CD14-positive monocyte (primary cell): ENCODE data around the gene TRAM2. TPM values are rescaled to one million over a fixed set of nuclear protein-coding genes. Genes with fewer than 3 reads are reported as not detected.
A peak's percentile ranks its signal among the peaks of the same experiment; 100 is the strongest.

Experiments
- DNase-seq, 3 donors: peaks; one replicate each; pipeline ENCODE4 v3.0.0-alpha.2; 2011 to 2022
- H2AFZ ChIP-seq: 2 replicates; pipeline ENCODE4 v1.6.0; 2012; ENCODE audit warnings: mild to moderate bottlenecking, low read depth, low read length, inconsistent platforms; ENCODE audit not compliant: insufficient read depth, poor library complexity, severe bottlenecking
- H3K27ac ChIP-seq, 2 donors: 1 replicate in 1 of 2; 2 replicates in 1 of 2; pipeline ENCODE4 v1.5.1; 2012 to 2013; ENCODE audit warnings: low read length in 2 of 2, control low read depth in 1 of 2, inconsistent platforms in 1 of 2, low read depth in 1 of 2, mild to moderate bottlenecking in 1 of 2
- H3K27me3 ChIP-seq, 2 donors: one replicate each; pipeline versions ENCODE4 v1.6.0 to v1.6.1; 2011 to 2013; ENCODE audit warnings: low read length in 2 of 2; ENCODE audit not compliant: control insufficient read depth in 2 of 2, insufficient read depth in 2 of 2
- H3K36me3 ChIP-seq, 2 donors: replicated peaks in 1 of 2; 1 replicate in 1 of 2; 2 replicates in 1 of 2; pipeline versions ENCODE4 v1.5.1 to v1.6.1; 2012 to 2013; ENCODE audit warnings: low read length in 2 of 2, control low read depth in 1 of 2, inconsistent platforms in 1 of 2, mild to moderate bottlenecking in 1 of 2; ENCODE audit not compliant: insufficient read depth in 2 of 2, control insufficient read depth in 1 of 2
- H3K4me1 ChIP-seq, 2 donors: 1 replicate in 1 of 2; 2 replicates in 1 of 2; pipeline versions ENCODE4 v1.5.1 to v1.6.1; 2012 to 2013; ENCODE audit warnings: low read length in 2 of 2, control low read depth in 1 of 2, inconsistent platforms in 1 of 2, mild to moderate bottlenecking in 1 of 2, moderate library complexity in 1 of 2; ENCODE audit not compliant: insufficient read depth in 2 of 2, control insufficient read depth in 1 of 2
- H3K4me2 ChIP-seq: replicated peaks from 2 replicates; pipeline ENCODE3; 2012; ENCODE audit warnings: low read length, moderate library complexity, mild to moderate bottlenecking; ENCODE audit not compliant: poor library complexity, severe bottlenecking; ENCODE audit errors: extremely low read depth
- H3K4me3 ChIP-seq, 3 experiments: fragments of 200-600 bp in 1 of 3; sonication (generic) in 1 of 3; replicated peaks in 1 of 3; 1 replicate in 2 of 3; 2 replicates in 1 of 3; pipeline ENCODE4 v1.5.1; 2011 to 2013; ENCODE audit warnings: low read length in 3 of 3, mild to moderate bottlenecking in 3 of 3, control low read depth in 2 of 3, low read depth in 2 of 3, inconsistent platforms in 1 of 3, moderate library complexity in 1 of 3
- H3K79me2 ChIP-seq: 2 replicates; pipeline ENCODE4 v1.6.0; 2012; ENCODE audit warnings: mild to moderate bottlenecking, control low read depth, inconsistent platforms, low read length, moderate library complexity; ENCODE audit not compliant: insufficient read depth
- H3K9ac ChIP-seq: 2 replicates; pipeline ENCODE4 v1.6.0; 2017; ENCODE audit warnings: low read length, mild to moderate bottlenecking; ENCODE audit not compliant: insufficient read depth, poor library complexity, severe bottlenecking
- H3K9me3 ChIP-seq, 2 donors: replicated peaks in 1 of 2; 1 replicate in 1 of 2; 2 replicates in 1 of 2; pipeline versions ENCODE4 v1.5.1 to v1.6.1; 2012 to 2013; ENCODE audit warnings: low read length in 2 of 2, control low read depth in 1 of 2; ENCODE audit not compliant: control insufficient read depth in 1 of 2, insufficient read depth in 1 of 2
- H4K20me1 ChIP-seq: 2 replicates; pipeline ENCODE4 v1.6.0; 2012; ENCODE audit warnings: mild to moderate bottlenecking, low read length, control low read depth, moderate library complexity; ENCODE audit not compliant: insufficient read depth
- H3K27ac Mint-ChIP-seq, 7 donors: one replicate each; pipeline ENCODE4 v1.8.0; 2020; ENCODE audit warnings: mild to moderate bottlenecking in 7 of 7, mixed read lengths in 7 of 7, moderate library complexity in 6 of 7, inconsistent platforms in 2 of 7
- H3K27me3 Mint-ChIP-seq, 3 donors: one replicate each; pipeline ENCODE4 v1.8.0; 2021 to 2022; ENCODE audit warnings: low read depth in 3 of 3, mild to moderate bottlenecking in 3 of 3, mixed read lengths in 3 of 3, moderate library complexity in 3 of 3, inconsistent platforms in 1 of 3
- H3K36me3 Mint-ChIP-seq, 2 donors: one replicate each; pipeline ENCODE4 v1.8.0; 2020; ENCODE audit warnings: mixed read lengths in 2 of 2, inconsistent platforms in 1 of 2, mild to moderate bottlenecking in 1 of 2
- H3K4me1 Mint-ChIP-seq: one replicate; pipeline ENCODE4 v1.8.0; 2020; ENCODE audit warnings: mild to moderate bottlenecking, mixed read lengths
- H3K4me3 Mint-ChIP-seq, 2 donors: one replicate each; pipeline ENCODE4 v1.8.0; 2020; ENCODE audit warnings: mild to moderate bottlenecking in 2 of 2, mixed read lengths in 2 of 2, moderate library complexity in 1 of 2
- H3K9me3 Mint-ChIP-seq, 7 donors: one replicate each; pipeline ENCODE4 v1.8.0; 2020 to 2022; ENCODE audit warnings: mixed read lengths in 7 of 7, mild to moderate bottlenecking in 6 of 7, moderate library complexity in 6 of 7, inconsistent platforms in 2 of 7
- CTCF ChIP-seq: fragments of 200-600 bp; IDR thresholded peaks from one replicate; pipeline ENCODE4 v1.8.0; 2022; ENCODE audit warnings: antibody characterized with exemption, mild to moderate bottlenecking
- WGBS: methylation state at CpG from one replicate; pipeline ENCODE4 v1.1.5; 2013; ENCODE audit warnings: missing lambda C conversion rate; ENCODE audit not compliant: insufficient coverage; 5-methylcytosine and 5-hydroxymethylcytosine counted together
- intact Hi-C, 2 donors: fragments of 100-400 bp; cut with micrococcal nuclease; formaldehyde crosslinking; loops; one replicate each; pipeline versions ENCODE4 v1.15.0 to v1.15.1; 2023
- polyA plus RNA-seq, 3 donors: library from polyadenylated mRNA; depleted of rRNA in 1 of 3; unstranded in 2 of 3; stranded (reverse) in 1 of 3; fragments of 300-500 nt in 2 of 3; fragments of >200 nt in 1 of 3; fragmentation: Illumina TruSeq in 2 of 3; gene quantifications; 1 replicate in 2 of 3; 2 replicates in 1 of 3; pipeline ENCODE4 v1.2.3, GENCODE V29; 2012 to 2021

The TRAM2 gene
- polyA plus RNA-seq, 3 donors: 4.7 to 11.7 (median 5.9) TPM

GRCh38 chr6:52494298-52495072 is 82.4 kb downstream of the TRAM2 start:
- no peak overlapping the region for H3K4me3 Mint-ChIP-seq
- WGBS: 100% methylated on average over 2 of the region's 7 CpGs
- peaks cover 33% of the 10 kb centered on the region for H3K4me1 Mint-ChIP-seq

GRCh38 chr6:52493669-52494068 is 83.2 kb downstream of the TRAM2 start:
- Histone ChIP-seq H3K4me1 (peaks cover 12 to 21% of the 10 kb centered on the region in 2 donors), H3K4me2 (no peak overlapping the region), H3K27ac (no peak overlapping the region), H2AFZ (no peak overlapping the region), H3K27me3 (no peaks in the 10 kb centered on the region), H3K36me3 (no peaks in the 10 kb centered on the region), H3K9me3 (no peaks in the 10 kb centered on the region), H4K20me1 (no peaks in the 10 kb centered on the region), H3K79me2 (no peaks in the 10 kb centered on the region), H3K4me3 (no peak overlapping the region), H3K9ac (no peak overlapping the region)
- peaks cover 33% of the 10 kb centered on the region for H3K4me1 Mint-ChIP-seq
- H3K27me3 Mint-ChIP-seq: no peaks in the 10 kb centered on the region
- peaks cover 4 to 19% of the 10 kb centered on the region in 2 donors for H3K36me3 Mint-ChIP-seq
- no peak for TF ChIP-seq CTCF
- intact Hi-C loops: no loop called here
- peak overlapping the region in 1 of 7 donors; percentile 22 for H3K27ac Mint-ChIP-seq
- no peak for DNase-seq
- peaks cover 0 to 7% (median 6%) of the 10 kb centered on the region in 7 donors for H3K9me3 Mint-ChIP-seq
- H3K4me3 Mint-ChIP-seq: peak overlapping the region in 1 of 2 donors; percentile 27
- no CpG with 5 or more reads among the region's 3 CpGs for WGBS

More at GRCh38 chr6:52494298-52495072, 82.4 kb downstream of the TRAM2 start:
- peaks cover 12 to 21% of the 10 kb centered on the region in 2 donors for H3K4me1 ChIP-seq
- H3K36me3 ChIP-seq: no peaks in the 10 kb centered on the region
- TF ChIP-seq CTCF: no peak
- peaks cover 0 to 7% (median 6%) of the 10 kb centered on the region in 7 donors for H3K9me3 Mint-ChIP-seq
- H3K9me3 ChIP-seq: no peaks in the 10 kb centered on the region
- no peak overlapping the region for H3K4me3 ChIP-seq
- H3K27ac ChIP-seq: no peak overlapping the region
- no peak overlapping the region for H3K9ac ChIP-seq
- H4K20me1 ChIP-seq: no peaks in the 10 kb centered on the region
- H2AFZ ChIP-seq: no peak overlapping the region
- no peaks in the 10 kb centered on the region for H3K27me3 ChIP-seq
- no peaks in the 10 kb centered on the region for H3K79me2 ChIP-seq
- no peak for DNase-seq
- intact Hi-C loops: no loop called here
- H3K4me2 ChIP-seq: no peak overlapping the region
- no peak overlapping the region for H3K27ac Mint-ChIP-seq
- H3K27me3 Mint-ChIP-seq: no peaks in the 10 kb centered on the region
- peaks cover 4 to 18% of the 10 kb centered on the region in 2 donors for H3K36me3 Mint-ChIP-seq
